Mammary epithelial cell (primary cell): ENCODE data around the gene FAM50A.

ENCODE experiments used
- CTCF ChIP-seq, 2 donors: IDR thresholded peaks in 1 of 2; conservative IDR thresholded peaks in 1 of 2; 2 replicates each; pipeline ENCODE4 v1.5.1; 2011 to 2012; ENCODE audit warnings: inconsistent platforms in 2 of 2, low read length in 2 of 2, mild to moderate bottlenecking in 2 of 2, control low read depth in 1 of 2, low read depth in 1 of 2; ENCODE audit not compliant: insufficient read depth in 1 of 2; ENCODE audit errors: extremely low read depth in 1 of 2
- EZH2 ChIP-seq: IDR thresholded peaks from 2 replicates; pipeline ENCODE4 v1.6.1; 2012; ENCODE audit warnings: low read length, inconsistent platforms, borderline replicate concordance

- TF ChIP-seq CTCF (conservative IDR thresholded peaks at IDR 0.05 in 1 of 2, IDR thresholded peaks at IDR 0.05 in 1 of 2; ENCODE audit: extremely low read depth in 1 of 2, insufficient read depth in 1 of 2, low read depth in 1 of 2, low read length in 2 of 2): no peak
- no peak for TF ChIP-seq EZH2
Observed at GRCh38 chrX:154465601-154466000, 21.7 kb downstream of the FAM50A start.
